ENCODE measurements around the gene POLR2F.

DNA sequence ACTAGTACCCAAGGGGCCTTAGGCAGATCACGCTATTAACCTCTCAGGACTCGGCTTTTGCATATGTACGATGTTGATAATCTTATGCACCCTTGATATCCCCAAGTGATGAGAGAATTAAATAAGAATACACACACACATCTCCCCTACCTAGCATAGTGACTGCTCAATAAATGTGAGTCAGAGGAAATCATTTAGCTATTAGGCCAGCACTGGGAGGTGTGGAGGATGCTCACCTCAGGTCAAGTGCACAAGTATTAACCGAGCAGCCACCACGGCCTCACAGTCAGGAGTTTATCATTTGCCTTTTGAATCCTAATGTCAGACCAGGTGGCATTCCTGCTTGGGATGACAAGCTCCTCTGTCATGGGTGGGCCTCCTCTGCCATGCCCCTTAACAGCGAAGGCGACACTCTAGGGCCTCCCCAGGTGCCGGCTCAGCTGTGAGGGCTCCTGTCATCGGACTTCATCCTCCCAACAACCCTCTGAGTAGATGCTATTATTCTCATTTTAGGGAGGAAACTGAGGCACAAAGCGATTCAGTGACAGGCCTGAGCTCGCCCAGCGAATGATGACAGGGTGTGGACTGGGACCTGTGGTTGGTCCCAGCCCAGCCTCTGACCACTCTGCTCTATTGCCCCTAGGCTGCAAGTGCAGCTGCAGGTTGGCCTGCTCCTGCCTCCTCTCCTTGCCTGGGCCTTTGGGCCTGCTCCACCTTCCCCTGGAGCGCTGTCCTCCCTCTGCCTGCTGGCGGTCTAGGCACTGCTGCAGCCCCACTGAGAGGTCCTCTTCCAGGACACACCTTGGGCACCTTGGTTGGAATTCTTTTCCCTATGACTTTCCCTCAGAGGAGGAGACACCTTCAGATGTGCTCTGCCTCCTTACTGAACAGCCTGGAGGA, 35.9 kb downstream of the POLR2F start:
- no peak for TF ChIP-seq CTCF (IDR thresholded peaks at IDR 0.05)
- no peak for TF ChIP-seq POLR2A (IDR thresholded peaks at IDR 0.05)
